K562 (cell line): ENCODE measurements around the gene SPTLC1. TPM values are rescaled to one million over a fixed set of nuclear protein-coding genes. Genes with fewer than 3 reads are reported as not detected.

Source experiments
- CXXC5 ChIP-seq: fragments of 250-450 bp; sonication (Bioruptor Pico); IDR thresholded peaks from 2 replicates; pipeline ENCODE4 v1.8.0; 2022; ENCODE audit warnings: inconsistent platforms, mild to moderate bottlenecking, moderate library complexity
- DACH1 ChIP-seq: fragments of 450-650 bp; IDR thresholded peaks from 2 replicates; pipeline ENCODE4 v1.6.1; 2018; ENCODE audit not compliant: partially characterized antibody
- DPF2 ChIP-seq: fragments of 450-650 bp; IDR thresholded peaks from 2 replicates; pipeline ENCODE4 v1.6.1; 2016
- ETV1 ChIP-seq: fragments of 450-650 bp; conservative IDR thresholded peaks from 2 replicates; pipeline ENCODE4 v1.6.1; 2016; ENCODE audit warnings: missing genetic modification characterization, control low read depth, low read depth, missing compliant biosample characterization
- FOXM1 ChIP-seq, 2 experiments: fragments of 450-650 bp in 1 of 2; sonication (generic) in 1 of 2; formaldehyde crosslinking in 1 of 2; IDR thresholded peaks; 2 replicates each; pipeline versions ENCODE4 v1.6.1 to v1.9.0; 2017 to 2022; ENCODE audit warnings: low read depth in 2 of 2, mild to moderate bottlenecking in 2 of 2, missing genetic modification reagents in 1 of 2, moderate library complexity in 1 of 2
- GABPB2 ChIP-seq: fragments of 250-450 bp; sonication (Bioruptor Pico); conservative IDR thresholded peaks from 2 replicates; pipeline ENCODE4 v1.5.1; 2021; ENCODE audit warnings: mild to moderate bottlenecking
- HSF4 ChIP-seq: fragments of 250-450 bp; sonication (Bioruptor Pico); IDR thresholded peaks from 2 replicates; pipeline ENCODE4 v2.1.2; 2022; ENCODE audit warnings: mild to moderate bottlenecking, moderate library complexity, borderline replicate concordance
- JUND ChIP-seq, 2 experiments: IDR thresholded peaks; 2 replicates in 1 of 2; 3 replicates in 1 of 2; pipeline ENCODE4 v1.6.1; 2011; ENCODE audit warnings: borderline replicate concordance in 2 of 2, low read depth in 2 of 2, low read length in 2 of 2, improper control_type of control experiment in 1 of 2, missing biosample characterization in 1 of 2, missing genetic modification characterization in 1 of 2, missing genetic modification reagents in 1 of 2
- MEF2D ChIP-seq: conservative IDR thresholded peaks from 2 replicates; pipeline ENCODE4 v1.6.1; 2016; ENCODE audit warnings: low read depth, missing genetic modification characterization, missing compliant biosample characterization
- NR2C2 ChIP-seq, 2 experiments: fragments of 200-800 bp in 1 of 2; sonication (Bioruptor generic) in 1 of 2; sonication (generic) in 1 of 2; formaldehyde crosslinking in 1 of 2; IDR thresholded peaks; 2 replicates each; pipeline versions ENCODE4 v1.6.1 to v1.8.0; 2016 to 2022; ENCODE audit warnings: mild to moderate bottlenecking in 1 of 2, missing compliant biosample characterization in 1 of 2, missing genetic modification characterization in 1 of 2, missing genetic modification reagents in 1 of 2
- PHB2 ChIP-seq: fragments of 450-650 bp; IDR thresholded peaks from 2 replicates; pipeline ENCODE4 v1.6.1; 2017; ENCODE audit warnings: low read depth
- SMAD3 ChIP-seq: fragments of 450-650 bp; formaldehyde crosslinking; conservative IDR thresholded peaks from 2 replicates; pipeline ENCODE4 v1.4.0; 2020; ENCODE audit warnings: mild to moderate bottlenecking
- TARDBP ChIP-seq: fragments of 450-650 bp; IDR thresholded peaks from 2 replicates; pipeline ENCODE4 v1.6.1; 2016
- TRIM28 ChIP-seq: fragments of 450-650 bp; IDR thresholded peaks from 2 replicates; pipeline ENCODE4 v1.6.1; 2017
- YY1 ChIP-seq, 3 experiments: IDR thresholded peaks; 2 replicates each; pipeline ENCODE4 v1.6.1; 2011; ENCODE audit warnings: low read length in 2 of 3, mild to moderate bottlenecking in 2 of 3, moderate library complexity in 2 of 3, borderline replicate concordance in 1 of 3, control low read depth in 1 of 3, low read depth in 1 of 3; ENCODE audit not compliant: insufficient read depth in 3 of 3, insufficient replicate concordance in 2 of 3, control insufficient read depth in 1 of 3, insufficient read length in 1 of 3; ENCODE audit errors: extremely low read depth in 1 of 3
- ZNF12 ChIP-seq: sonication (generic); formaldehyde crosslinking; IDR thresholded peaks from 2 replicates; pipeline ENCODE4 v1.4.0; 2020; ENCODE audit warnings: mild to moderate bottlenecking, missing genetic modification reagents
- ZNF134 ChIP-seq: fragments of 250-450 bp; sonication (Bioruptor Pico); conservative IDR thresholded peaks from 2 replicates; pipeline ENCODE4 v1.4.0; 2020
- ZNF212 ChIP-seq: fragments of 450-650 bp; formaldehyde crosslinking; IDR thresholded peaks from 2 replicates; pipeline ENCODE4 v1.4.0; 2020; ENCODE audit warnings: mild to moderate bottlenecking
- ZNF217 ChIP-seq: sonication (generic); formaldehyde crosslinking; IDR thresholded peaks from 2 replicates; pipeline ENCODE4 v1.8.0; 2022; ENCODE audit warnings: mild to moderate bottlenecking, missing genetic modification reagents
- ZNF274 ChIP-seq: IDR thresholded peaks from 2 replicates; pipeline ENCODE4 v1.6.1; 2011; ENCODE audit warnings: low read depth, mild to moderate bottlenecking, low read length, moderate library complexity, borderline replicate concordance
- ZNF77 ChIP-seq: fragments of 250-450 bp; sonication (Bioruptor Pico); IDR thresholded peaks from 2 replicates; pipeline ENCODE4 v1.5.0; 2020
- polyA plus RNA-seq, 8 experiments: library from polyadenylated mRNA; depleted of rRNA in 4 of 8; stranded (reverse) in 5 of 8; unstranded in 3 of 8; fragments of >200 nt; fragmentation: Nextera tagmentation in 2 of 8; fragmentation: Illumina TruSeq in 1 of 8; extraction: Ambion mirVana in 2 of 8; extraction: Trizol in 1 of 8; gene quantifications; 2 replicates each; pipeline versions ENCODE4 v1.2.1 to v1.2.3, GENCODE V29; 2011 to 2014; ENCODE audit warnings: inconsistent platforms in 1 of 8, missing spikeins in 1 of 8
- total RNA-seq, 7 experiments: library from RNA; depleted of rRNA in 6 of 7; stranded (reverse); fragments of >200 nt in 6 of 7; fragmentation: Illumina TruSeq in 2 of 7; extraction: Trizol in 2 of 7; gene quantifications; 2 replicates each; pipeline versions ENCODE4 v1.2.1 to v1.2.3, GENCODE V29; 2011 to 2021; ENCODE audit warnings: low replicate concordance in 1 of 7
- TF ChIP-seq, protein P1 (sequence below): sonication (generic); formaldehyde crosslinking; IDR thresholded peaks from 2 replicates; pipeline ENCODE4 v1.8.1; 2023; ENCODE audit warnings: missing genetic modification reagents, mild to moderate bottlenecking, borderline replicate concordance
- TF ChIP-seq, protein P2 (sequence below), 3 experiments: fragments of 200-800 bp in 1 of 3; sonication (Bioruptor generic) in 1 of 3; sonication (generic) in 1 of 3; formaldehyde crosslinking in 1 of 3; IDR thresholded peaks; 2 replicates each; pipeline versions ENCODE4 v1.6.1 to v1.8.0; 2016 to 2022; ENCODE audit warnings: mild to moderate bottlenecking in 2 of 3, missing compliant biosample characterization in 2 of 3, missing genetic modification characterization in 2 of 3, missing genetic modification reagents in 1 of 3

Gene SPTLC1
- total and polyA plus RNA-seq, 9 of the 15 experiments (the other 6 are each of a cell fraction or from before 2014, with no cell fraction given) = 58.8 to 125 (median 84.5) TPM

- TF ChIP-seq, protein P1, sequence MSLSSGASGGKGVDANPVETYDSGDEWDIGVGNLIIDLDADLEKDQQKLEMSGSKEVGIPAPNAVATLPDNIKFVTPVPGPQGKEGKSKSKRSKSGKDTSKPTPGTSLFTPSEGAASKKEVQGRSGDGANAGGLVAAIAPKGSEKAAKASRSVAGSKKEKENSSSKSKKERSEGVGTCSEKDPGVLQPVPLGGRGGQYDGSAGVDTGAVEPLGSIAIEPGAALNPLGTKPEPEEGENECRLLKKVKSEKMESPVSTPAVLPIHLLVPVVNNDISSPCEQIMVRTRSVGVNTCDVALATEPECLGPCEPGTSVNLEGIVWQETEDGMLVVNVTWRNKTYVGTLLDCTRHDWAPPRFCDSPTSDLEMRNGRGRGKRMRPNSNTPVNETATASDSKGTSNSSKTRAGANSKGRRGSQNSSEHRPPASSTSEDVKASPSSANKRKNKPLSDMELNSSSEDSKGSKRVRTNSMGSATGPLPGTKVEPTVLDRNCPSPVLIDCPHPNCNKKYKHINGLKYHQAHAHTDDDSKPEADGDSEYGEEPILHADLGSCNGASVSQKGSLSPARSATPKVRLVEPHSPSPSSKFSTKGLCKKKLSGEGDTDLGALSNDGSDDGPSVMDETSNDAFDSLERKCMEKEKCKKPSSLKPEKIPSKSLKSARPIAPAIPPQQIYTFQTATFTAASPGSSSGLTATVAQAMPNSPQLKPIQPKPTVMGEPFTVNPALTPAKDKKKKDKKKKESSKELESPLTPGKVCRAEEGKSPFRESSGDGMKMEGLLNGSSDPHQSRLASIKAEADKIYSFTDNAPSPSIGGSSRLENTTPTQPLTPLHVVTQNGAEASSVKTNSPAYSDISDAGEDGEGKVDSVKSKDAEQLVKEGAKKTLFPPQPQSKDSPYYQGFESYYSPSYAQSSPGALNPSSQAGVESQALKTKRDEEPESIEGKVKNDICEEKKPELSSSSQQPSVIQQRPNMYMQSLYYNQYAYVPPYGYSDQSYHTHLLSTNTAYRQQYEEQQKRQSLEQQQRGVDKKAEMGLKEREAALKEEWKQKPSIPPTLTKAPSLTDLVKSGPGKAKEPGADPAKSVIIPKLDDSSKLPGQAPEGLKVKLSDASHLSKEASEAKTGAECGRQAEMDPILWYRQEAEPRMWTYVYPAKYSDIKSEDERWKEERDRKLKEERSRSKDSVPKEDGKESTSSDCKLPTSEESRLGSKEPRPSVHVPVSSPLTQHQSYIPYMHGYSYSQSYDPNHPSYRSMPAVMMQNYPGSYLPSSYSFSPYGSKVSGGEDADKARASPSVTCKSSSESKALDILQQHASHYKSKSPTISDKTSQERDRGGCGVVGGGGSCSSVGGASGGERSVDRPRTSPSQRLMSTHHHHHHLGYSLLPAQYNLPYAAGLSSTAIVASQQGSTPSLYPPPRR (CRISPR knock-in tag) = no peak
- no peak for TF ChIP-seq TRIM28
- no peak for TF ChIP-seq HSF4
- TF ChIP-seq ZNF134 = no peak
- TF ChIP-seq NR2C2 (CRISPR knock-in tag; IDR thresholded peaks at IDR 0.05) = no peak
- TF ChIP-seq NR2C2 (tag; IDR thresholded peaks at IDR 0.05) = no peak
- TF ChIP-seq DPF2 = peak; percentile 93
- TF ChIP-seq FOXM1 (IDR thresholded peaks at IDR 0.05; ENCODE audit: low read depth) = peak; percentile 81
- TF ChIP-seq FOXM1 (CRISPR knock-in tag; IDR thresholded peaks at IDR 0.05; ENCODE audit: low read depth) = no peak
- TF ChIP-seq ZNF77 (CRISPR knock-in tag) = no peak
- peak; percentile 64; the same call in 1 of the 2 replicates for TF ChIP-seq ETV1 (tag)
- TF ChIP-seq, protein P2, sequence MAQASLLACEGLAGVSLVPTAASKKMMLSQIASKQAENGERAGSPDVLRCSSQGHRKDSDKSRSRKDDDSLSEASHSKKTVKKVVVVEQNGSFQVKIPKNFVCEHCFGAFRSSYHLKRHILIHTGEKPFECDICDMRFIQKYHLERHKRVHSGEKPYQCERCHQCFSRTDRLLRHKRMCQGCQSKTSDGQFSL (CRISPR knock-in tag; IDR thresholded peaks at IDR 0.05) = no peak
- TF ChIP-seq, protein P2 (tag; IDR thresholded peaks at IDR 0.05) = no peak
- TF ChIP-seq TARDBP = no peak
- TF ChIP-seq MEF2D = peak; percentile 58; the same call in 1 of the 2 replicates
- no peak for TF ChIP-seq ZNF217 (CRISPR knock-in tag)
- 0 out of 2 replicates have a peak, but pooled peaks have one; percentile 9 for TF ChIP-seq PHB2
- TF ChIP-seq YY1 (IDR thresholded peaks at IDR 0.05; ENCODE audit: borderline replicate concordance in 1 of 3, control insufficient read depth in 1 of 3, extremely low read depth in 1 of 3, insufficient read depth in 3 of 3, insufficient read length in 1 of 3, insufficient replicate concordance in 2 of 3, low read depth in 1 of 3, low read length in 2 of 3) = no peak
- no peak for TF ChIP-seq ZNF212 (CRISPR knock-in tag)
- no peak for TF ChIP-seq SMAD3 (CRISPR knock-in tag)
- TF ChIP-seq ZNF12 = no peak
- TF ChIP-seq CXXC5 = no peak
- TF ChIP-seq DACH1 = peak; percentile 85
- TF ChIP-seq JUND (IDR thresholded peaks at IDR 0.05; ENCODE audit: borderline replicate concordance, low read depth, low read length) = peak; percentile 3; the same call in 1 of the 2 replicates
- no peak; the same call in 2 of the 3 replicates for TF ChIP-seq JUND (tag; IDR thresholded peaks at IDR 0.05; ENCODE audit: borderline replicate concordance, low read depth, low read length)
- TF ChIP-seq GABPB2 (CRISPR knock-in tag) = no peak
- TF ChIP-seq ZNF274 = no peak
Measured at GRCh38 chr9:92044936-92045335, 70.3 kb downstream of the SPTLC1 start (continued).
